ENCODE data around the gene GABRG3.

DNA sequence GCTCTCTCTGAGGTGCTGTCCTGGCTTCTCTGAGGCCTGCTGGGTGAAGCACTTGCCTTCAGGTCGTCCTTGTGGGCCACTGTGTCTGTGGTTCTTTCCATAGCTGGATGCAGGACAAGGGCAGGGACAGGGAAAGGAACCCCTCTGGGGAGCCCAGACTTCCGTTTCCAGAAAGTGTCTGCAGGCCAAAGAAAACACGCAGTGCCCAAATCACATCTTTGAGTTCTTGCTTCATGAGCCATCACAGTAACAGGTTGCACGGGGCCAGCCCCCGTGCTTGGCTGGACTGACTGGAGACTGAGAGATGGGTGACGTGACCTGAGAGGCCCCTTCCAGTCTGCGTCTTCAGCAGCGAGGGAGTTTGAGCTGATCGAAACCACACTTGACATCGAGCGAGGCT is 115.8 kb downstream of the GABRG3 start:
- no peak for TF ChIP-seq RFX5 (IDR thresholded peaks at IDR 0.05)
- no peak for TF ChIP-seq MAFK (IDR thresholded peaks at IDR 0.05; ENCODE audit: partially characterized antibody)
